Breast epithelium (tissue), 3 donors: ENCODE measurements around the gene CD84.
"Not testable (repeated sequence)": the region's sequence is repeated elsewhere in the genome, so short reads cannot be mapped to it uniquely, and the experiment has no call there.

Source experiments
- POLR2A ChIP-seq: fragments of 450-650 bp; IDR thresholded peaks from one replicate; pipeline ENCODE4 v1.6.1; 2016; ENCODE audit warnings: antibody characterized with exemption, mild to moderate bottlenecking, moderate library complexity
- POLR2AphosphoS5 ChIP-seq, 3 donors: sonication (generic); formaldehyde crosslinking; IDR thresholded peaks; one replicate each; pipeline ENCODE4 v1.6.1; 2017; ENCODE audit warnings: antibody characterized with exemption in 3 of 3
- TF ChIP-seq, protein P1 (sequence below), 3 donors: fragments of 450-650 bp; IDR thresholded peaks; one replicate each; pipeline ENCODE4 v1.5.1; 2016 to 2017; ENCODE audit warnings: antibody characterized with exemption in 3 of 3, mild to moderate bottlenecking in 3 of 3, moderate library complexity in 3 of 3

DNA sequence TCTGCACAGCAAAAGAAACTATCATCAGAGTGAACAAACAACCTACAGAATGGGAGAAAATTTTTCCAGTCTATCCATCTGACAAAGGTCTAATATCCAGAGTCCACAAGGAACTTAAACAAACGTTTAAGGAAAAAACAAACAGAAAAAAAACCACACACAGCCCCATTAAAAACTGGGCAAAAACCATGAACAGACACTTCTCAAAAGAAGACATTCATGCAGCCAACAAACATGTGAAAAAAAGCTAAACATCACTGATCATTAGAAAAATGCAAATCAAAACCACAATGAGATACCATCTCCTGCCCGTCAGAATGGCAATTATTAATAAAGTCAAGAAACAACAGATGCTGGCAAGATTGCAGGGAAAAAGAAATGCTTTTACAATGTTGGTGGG lies 16.6 kb downstream of the CD84 start:
- TF ChIP-seq, protein P1, sequence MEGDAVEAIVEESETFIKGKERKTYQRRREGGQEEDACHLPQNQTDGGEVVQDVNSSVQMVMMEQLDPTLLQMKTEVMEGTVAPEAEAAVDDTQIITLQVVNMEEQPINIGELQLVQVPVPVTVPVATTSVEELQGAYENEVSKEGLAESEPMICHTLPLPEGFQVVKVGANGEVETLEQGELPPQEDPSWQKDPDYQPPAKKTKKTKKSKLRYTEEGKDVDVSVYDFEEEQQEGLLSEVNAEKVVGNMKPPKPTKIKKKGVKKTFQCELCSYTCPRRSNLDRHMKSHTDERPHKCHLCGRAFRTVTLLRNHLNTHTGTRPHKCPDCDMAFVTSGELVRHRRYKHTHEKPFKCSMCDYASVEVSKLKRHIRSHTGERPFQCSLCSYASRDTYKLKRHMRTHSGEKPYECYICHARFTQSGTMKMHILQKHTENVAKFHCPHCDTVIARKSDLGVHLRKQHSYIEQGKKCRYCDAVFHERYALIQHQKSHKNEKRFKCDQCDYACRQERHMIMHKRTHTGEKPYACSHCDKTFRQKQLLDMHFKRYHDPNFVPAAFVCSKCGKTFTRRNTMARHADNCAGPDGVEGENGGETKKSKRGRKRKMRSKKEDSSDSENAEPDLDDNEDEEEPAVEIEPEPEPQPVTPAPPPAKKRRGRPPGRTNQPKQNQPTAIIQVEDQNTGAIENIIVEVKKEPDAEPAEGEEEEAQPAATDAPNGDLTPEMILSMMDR (IDR thresholded peaks at IDR 0.05) = not testable (repeated sequence)
- TF ChIP-seq POLR2A; POLR2AphosphoS5 (IDR thresholded peaks at IDR 0.05): not testable (repeated sequence)
